Stimulated activated CD4-positive, alpha-beta T cell treated with anti-CD3 and anti-CD28 coated beads, TNF-alpha, amount 100 ng/mL, for 4 hours (primary cell): Measurements from ENCODE around the gene ACACA.
A peak's percentile ranks its signal among the peaks of the same experiment; 100 is the strongest.
"Not testable (repeated sequence)": the region's sequence is repeated elsewhere in the genome, so short reads cannot be mapped to it uniquely, and the experiment has no call there.

Experiments
- DNase-seq, 3 experiments: peaks; one replicate each; pipeline ENCODE4 v3.0.0-alpha.2; 2020; ENCODE audit warnings: low read depth in 3 of 3

ACACA gene

GRCh38 chr17:37406635-37407461, at the start of gene ACACA, which contains the start of gene TADA2A:
Gene ACACA, minus strand, starts transcription at chr17:37406836. Its CDS starts 537 bp downstream, at chr17:37406299.
Gene TADA2A, plus strand, starts transcription at chr17:37406886. Its CDS starts 4,480 bp downstream, at chr17:37411366.
- peak; percentile 53 to 64 (median 53) for DNase-seq

- no peak for DNase-seq
Observed at GRCh38 chr17:37450112-37450511, 43.5 kb upstream of the ACACA start.

- no peak for DNase-seq
Observed at GRCh38 chr17:37447641-37448040, 41.0 kb upstream of the ACACA start.

GRCh38 chr17:37446027-37446426, 39.4 kb upstream of the ACACA start:
- no peak for DNase-seq

- not testable (repeated sequence) for DNase-seq
Observed at GRCh38 chr17:37441369-37442014, 34.9 kb upstream of the ACACA start.

GRCh38 chr17:37440424-37440823, 33.8 kb upstream of the ACACA start:
- no peak for DNase-seq

GRCh38 chr17:37438141-37438540, 31.5 kb upstream of the ACACA start:
- DNase-seq, result no peak

GRCh38 chr17:37432671-37433070, 26.0 kb upstream of the ACACA start:
- DNase-seq, result no peak

- DNase-seq, result no peak
Observed at GRCh38 chr17:37430051-37430627, 23.5 kb upstream of the ACACA start.

GRCh38 chr17:37429453-37429852, 22.8 kb upstream of the ACACA start:
- no peak for DNase-seq

- no peak for DNase-seq
Observed at GRCh38 chr17:37429039-37429438, 22.4 kb upstream of the ACACA start.

GRCh38 chr17:37425268-37425667, 18.6 kb upstream of the ACACA start:
- DNase-seq, result no peak

GRCh38 chr17:37422971-37423625, 16.5 kb upstream of the ACACA start:
- DNase-seq, result no peak

- DNase-seq, result no peak
Observed at GRCh38 chr17:37417852-37418251, 11.2 kb upstream of the ACACA start.

- DNase-seq, result no peak
Observed at GRCh38 chr17:37413875-37414519, 7.4 kb upstream of the ACACA start.

GRCh38 chr17:37410357-37410756, 3.7 kb upstream of the ACACA start:
- no peak for DNase-seq

GRCh38 chr17:37408145-37408479, 1.5 kb upstream of the ACACA start:
- not testable (repeated sequence) for DNase-seq

- DNase-seq, result no peak
Observed at GRCh38 chr17:37405955-37406634, 541 bp downstream of the ACACA start.

GRCh38 chr17:37405522-37405921, 1.1 kb downstream of the ACACA start:
- not testable (repeated sequence) for DNase-seq

- DNase-seq, result no peak
Observed at GRCh38 chr17:37400505-37400904, 6.1 kb downstream of the ACACA start.

- DNase-seq, result no peak
Observed at GRCh38 chr17:37399265-37399803, 7.3 kb downstream of the ACACA start.
